ENCODE results near the gene ZBTB1.
"Not testable (repeated sequence)": the region's sequence is repeated elsewhere in the genome, so short reads cannot be mapped to it uniquely, and the experiment has no call there.

Gene ZBTB1

DNA sequence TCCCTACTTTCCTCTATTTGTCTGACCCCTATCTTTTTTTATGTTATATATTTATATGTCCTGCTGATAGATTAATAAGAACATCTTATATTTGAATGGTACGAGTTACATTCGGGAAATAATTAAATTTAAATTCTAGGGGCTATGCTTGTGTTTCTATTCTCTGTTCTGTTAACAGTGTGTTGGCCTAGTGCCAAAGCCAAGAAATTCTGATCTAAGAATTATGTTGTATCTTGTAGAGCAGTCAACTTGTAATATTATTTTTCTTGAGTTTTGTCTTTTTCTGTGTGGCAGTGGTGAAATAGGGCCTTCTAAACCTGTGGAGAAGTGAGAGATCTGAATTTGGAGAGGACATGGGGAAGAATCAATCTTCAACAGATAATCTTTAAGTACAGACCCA is 27.0 kb downstream of the ZBTB1 start:
- DNase-seq (ENCODE audit: low spot score) = no peak

DNA sequence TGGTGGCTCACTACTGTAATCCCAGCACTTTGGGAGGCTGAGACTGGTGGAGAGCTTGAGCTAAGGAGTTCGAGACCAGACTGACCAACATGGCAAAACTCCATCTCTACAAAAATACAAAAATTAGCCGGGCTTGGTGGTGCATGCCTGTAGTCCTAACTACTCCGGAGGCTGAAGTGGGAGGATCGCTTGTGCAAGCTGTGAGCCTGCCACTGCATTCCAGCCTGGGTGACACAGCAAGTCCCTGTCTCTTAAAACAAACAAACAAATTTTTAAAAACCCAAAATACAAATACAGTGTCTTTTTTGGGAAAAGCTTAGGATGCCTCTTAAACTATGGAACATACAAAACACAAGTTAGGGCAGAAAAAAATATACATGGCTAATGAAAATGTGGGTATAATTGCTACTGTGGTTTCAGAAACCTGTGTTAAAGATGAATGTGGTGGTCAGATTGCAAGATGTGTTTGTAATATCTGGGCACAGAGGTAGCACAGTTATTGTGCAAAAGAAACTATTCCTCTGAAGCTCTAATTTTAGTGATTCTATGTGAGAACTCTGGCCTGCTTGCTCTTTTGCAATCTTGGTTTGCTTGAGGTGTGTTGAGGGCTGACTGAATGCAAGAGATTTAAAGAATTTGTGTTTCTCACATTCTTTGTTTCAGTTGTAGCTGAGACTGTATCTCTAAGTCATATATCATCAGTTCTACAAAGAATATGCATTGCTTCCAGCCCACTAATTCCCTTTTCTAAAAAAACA is 32.1 kb downstream of the ZBTB1 start:
- DNase-seq (ENCODE audit: low spot score) = no peak

DNA sequence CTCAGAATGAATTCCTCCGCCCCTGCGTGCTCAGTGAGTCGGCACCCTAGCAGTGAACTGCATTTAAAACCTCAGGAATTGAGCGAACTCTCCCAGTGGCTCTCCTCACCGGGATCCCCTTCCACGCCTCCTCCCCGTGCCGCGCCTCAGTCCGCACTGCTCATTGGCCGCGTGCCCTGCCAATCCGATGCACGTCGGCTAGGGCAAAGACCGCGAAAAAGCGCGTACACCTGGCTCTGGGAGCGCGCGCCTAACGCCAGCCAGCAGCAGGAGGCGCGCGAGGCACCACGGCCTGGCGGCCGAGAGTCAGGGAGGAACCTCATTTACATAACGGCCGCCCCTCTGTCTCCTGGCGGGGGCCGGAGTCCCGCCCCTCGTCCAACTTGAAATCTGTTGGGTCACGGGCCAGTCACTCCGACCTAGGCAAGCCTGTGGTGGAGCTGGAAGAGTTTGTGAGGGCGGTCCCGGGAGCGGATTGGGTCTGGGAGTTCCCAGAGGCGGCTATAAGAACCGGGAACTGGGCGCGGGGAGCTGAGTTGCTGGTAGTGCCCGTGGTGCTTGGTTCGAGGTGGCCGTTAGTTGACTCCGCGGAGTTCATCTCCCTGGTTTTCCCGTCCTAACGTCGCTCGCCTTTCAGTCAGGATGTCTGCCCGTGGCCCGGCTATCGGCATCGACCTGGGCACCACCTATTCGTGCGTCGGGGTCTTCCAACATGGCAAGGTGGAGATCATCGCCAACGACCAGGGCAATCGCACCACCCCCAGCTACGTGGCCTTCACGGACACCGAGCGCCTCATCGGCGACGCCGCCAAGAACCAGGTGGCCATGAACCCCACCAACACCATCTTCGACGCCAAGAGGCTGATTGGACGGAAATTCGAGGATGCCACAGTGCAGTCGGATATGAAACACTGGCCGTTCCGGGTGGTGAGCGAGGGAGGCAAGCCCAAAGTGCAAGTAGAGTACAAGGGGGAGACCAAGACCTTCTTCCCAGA is 35.9 kb downstream of the ZBTB1 start, which contains the start of gene HSPA2:
HSPA2 (plus strand) TSS at position 534 of the 995 bp plus-strand sequence; CDS start at position 643, 109 bp downstream.
- DNase-seq (ENCODE audit: low spot score) = peak; percentile 100

DNA sequence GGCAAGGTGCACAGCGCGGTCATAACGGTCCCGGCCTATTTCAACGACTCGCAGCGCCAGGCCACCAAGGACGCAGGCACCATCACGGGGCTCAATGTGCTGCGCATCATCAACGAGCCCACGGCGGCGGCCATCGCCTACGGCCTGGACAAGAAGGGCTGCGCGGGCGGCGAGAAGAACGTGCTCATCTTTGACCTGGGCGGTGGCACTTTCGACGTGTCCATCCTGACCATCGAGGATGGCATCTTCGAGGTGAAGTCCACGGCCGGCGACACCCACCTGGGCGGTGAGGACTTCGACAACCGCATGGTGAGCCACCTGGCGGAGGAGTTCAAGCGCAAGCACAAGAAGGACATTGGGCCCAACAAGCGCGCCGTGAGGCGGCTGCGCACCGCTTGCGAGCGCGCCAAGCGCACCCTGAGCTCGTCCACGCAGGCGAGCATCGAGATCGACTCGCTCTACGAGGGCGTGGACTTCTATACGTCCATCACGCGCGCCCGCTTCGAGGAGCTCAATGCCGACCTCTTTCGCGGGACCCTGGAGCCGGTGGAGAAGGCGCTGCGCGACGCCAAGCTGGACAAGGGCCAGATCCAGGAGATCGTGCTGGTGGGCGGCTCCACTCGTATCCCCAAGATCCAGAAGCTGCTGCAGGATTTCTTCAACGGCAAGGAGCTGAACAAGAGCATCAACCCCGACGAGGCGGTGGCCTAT is 36.8 kb downstream of the ZBTB1 start:
- DNase-seq (ENCODE audit: low spot score) = peak; percentile 41

DNA sequence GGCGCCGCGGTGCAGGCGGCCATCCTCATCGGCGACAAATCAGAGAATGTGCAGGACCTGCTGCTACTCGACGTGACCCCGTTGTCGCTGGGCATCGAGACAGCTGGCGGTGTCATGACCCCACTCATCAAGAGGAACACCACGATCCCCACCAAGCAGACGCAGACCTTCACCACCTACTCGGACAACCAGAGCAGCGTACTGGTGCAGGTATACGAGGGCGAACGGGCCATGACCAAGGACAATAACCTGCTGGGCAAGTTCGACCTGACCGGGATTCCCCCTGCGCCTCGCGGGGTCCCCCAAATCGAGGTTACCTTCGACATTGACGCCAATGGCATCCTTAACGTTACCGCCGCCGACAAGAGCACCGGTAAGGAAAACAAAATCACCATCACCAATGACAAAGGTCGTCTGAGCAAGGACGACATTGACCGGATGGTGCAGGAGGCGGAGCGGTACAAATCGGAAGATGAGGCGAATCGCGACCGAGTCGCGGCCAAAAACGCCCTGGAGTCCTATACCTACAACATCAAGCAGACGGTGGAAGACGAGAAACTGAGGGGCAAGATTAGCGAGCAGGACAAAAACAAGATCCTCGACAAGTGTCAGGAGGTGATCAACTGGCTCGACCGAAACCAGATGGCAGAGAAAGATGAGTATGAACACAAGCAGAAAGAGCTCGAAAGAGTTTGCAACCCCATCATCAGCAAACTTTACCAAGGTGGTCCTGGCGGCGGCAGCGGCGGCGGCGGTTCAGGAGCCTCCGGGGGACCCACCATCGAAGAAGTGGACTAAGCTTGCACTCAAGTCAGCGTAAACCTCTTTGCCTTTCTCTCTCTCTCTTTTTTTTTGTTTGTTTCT is 37.6 kb downstream of the ZBTB1 start:
- DNase-seq (ENCODE audit: low spot score) = peak; percentile 26

DNA sequence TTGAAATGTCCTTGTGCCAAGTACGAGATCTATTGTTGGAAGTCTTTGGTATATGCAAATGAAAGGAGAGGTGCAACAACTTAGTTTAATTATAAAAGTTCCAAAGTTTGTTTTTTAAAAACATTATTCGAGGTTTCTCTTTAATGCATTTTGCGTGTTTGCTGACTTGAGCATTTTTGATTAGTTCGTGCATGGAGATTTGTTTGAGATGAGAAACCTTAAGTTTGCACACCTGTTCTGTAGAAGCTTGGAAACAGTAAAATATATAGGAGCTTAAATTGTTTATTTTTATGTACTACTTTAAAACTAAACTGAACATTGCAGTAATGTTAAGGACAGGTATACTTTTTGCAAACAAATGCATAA is 38.2 kb downstream of the ZBTB1 start:
- DNase-seq (ENCODE audit: low spot score) = no peak

DNA sequence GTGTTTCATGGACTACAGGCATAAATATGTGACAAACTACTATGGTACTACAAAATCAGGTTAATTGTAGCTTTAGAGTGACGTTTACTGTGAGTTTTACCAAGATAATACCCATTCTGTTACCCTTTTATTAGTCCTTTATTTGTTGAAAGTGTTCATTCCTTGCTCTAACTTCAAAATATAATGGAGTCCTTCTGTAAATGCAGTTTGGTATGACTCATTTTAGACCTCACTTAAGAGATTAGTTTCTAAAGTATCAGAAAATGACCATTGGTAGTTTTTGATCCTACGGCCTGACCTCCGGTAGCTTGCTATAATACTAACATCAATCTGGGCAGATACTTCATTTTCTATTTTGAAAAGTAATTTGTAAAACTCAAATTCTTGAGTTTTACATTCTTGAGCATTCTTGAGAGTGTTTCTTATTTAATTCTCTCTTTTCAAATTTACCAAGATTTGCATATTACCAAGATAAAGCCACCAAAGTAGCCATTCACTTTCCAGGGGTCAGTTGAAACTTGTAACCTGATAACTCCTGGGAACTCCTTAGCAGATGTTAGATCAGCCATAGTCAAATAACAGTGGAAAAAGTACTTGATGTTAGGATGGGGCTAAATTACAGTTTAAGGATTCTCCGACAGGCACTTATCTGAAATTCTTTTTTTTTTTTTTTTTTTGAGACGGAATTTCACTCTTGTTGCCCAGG is 40.2 kb downstream of the ZBTB1 start:
- no peak for DNase-seq (ENCODE audit: low spot score)

DNA sequence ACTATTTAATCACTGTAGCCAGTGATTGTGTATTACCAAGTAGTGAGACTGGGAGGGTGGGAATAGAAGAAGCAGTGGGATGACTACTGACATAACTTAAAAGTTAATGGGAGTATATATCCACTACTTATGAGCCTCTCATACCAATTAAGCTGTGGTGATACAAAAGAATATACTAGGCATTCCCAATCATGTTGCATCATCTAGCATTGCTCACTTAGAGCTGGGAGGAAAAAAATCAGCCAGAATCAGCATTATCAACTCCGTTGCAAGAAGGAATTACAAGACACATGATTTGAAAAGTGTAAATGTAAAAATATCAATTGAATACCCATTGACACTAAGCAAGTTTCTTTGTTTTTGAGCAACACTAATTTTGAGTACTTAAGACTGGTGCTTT is 44.4 kb downstream of the ZBTB1 start:
- DNase-seq (ENCODE audit: low spot score) = no peak

DNA sequence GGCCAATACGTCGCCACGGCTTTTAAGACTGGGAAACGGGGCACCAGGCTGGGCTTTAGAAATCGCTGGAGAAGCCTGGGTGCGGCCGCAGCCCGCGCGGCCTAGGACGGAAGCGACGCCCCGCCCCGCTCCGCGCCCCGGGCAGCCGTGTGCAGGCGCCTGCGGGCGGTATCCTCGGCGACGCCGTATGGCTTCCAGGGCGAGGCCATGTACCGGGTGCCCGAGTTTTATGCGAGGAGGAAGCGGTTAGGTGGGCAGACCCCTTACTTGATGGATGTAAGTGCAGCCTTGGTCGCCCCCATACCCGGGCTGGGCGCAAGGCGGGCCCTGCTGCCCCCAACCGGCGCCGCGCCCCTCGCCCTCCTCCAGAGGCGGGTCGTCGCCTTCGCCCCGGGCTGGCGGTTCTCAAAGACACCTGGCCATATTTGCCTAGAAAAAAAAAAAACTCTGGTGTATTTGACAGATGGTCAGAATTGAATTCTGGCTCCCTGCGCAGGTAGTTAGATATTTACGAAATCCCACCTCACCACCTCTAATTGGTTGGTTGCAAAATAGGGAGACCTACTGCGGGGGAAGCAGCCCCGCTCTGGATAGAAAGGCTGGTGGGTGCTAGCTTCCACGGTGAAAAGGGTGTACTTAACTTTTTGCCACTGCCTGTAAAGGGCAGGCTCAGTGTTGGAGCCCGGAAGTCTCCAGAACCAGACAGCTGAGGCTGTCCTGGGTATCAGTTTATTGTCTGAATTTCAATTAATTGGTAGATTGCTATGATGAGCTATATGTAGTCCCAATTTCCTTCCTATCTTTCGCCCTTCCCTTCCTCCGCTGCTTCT is 45.4 kb downstream of the ZBTB1 start, which contains the start of gene PPP1R36:
PPP1R36 (plus strand) TSS at position 171 of the 830 bp plus-strand sequence; CDS start at position 208, 37 bp downstream.
- DNase-seq (ENCODE audit: low spot score) = peak; percentile 29

DNA sequence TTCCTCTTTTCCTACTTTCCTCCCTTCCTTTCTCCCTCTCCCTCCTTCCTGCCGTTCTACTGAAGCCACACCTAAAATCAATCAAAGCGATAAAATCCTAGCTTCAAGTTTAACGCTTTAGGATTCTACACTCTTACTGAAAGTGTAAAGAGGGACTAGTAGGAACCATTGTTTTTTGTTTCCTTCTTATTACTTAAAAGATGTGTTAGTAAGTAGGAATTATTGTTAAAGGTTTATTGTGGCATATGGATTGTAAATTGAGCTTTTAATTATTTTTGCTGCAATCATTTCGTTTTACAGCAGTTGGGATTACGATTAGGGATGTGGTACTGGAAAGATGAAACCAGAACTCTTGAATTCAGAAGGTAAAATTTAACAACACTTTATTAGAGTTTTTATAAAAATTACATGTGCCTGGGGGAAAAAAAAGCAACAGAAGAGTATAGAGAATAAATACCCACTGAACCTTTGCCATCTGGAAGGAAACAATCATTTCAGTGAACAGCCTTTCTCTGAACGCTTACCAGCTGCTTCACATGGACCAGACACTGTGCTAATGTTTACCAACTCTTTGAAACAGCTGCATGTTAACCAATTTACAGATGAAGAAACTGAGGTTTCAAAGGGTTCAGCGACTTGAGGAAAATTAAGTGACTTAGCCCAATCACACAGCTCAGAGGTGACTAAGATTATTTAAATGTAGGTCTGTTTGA is 46.2 kb downstream of the ZBTB1 start:
- peak; percentile 46 for DNase-seq (ENCODE audit: low spot score)

DNA sequence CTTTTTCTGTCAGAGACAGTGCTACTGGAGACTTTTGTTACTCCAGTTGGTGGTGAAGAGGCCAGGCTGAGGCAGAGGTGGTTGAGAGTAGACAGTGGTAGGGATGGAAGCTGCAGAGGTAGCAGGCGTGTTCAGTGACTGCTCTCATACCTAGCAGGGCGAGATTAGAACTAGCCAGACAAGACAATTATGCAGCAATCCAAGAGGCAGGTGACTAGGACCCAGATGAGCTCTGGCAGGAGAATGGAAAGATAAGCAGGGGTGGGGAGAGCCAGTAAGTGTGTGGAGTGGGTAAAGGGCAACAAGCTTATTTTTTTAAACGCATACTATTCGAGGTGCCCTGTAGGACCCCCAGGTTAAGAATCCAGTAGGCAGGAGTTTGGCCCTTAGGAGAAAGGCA is 50.0 kb downstream of the ZBTB1 start:
- DNase-seq (ENCODE audit: low spot score) = no peak

DNA sequence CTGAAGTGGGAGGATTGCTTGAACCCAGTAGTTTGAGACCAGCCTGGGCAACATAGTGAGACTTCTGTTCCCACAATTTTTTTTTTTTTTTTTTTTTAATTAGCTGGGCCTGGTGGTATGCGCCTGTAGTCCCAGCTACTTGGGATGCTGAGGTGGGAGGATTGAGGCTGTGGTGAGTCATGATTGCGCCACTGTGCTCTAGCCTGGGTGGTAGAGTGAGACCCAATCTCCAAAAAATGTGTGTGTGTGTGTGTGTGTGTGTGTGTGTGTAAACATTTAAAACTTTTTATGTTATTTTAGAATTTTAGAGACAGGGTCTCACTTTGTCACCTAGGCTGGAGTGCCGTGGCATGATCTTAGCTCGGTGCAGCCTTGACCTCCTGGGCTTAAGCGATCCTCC is 52.0 kb downstream of the ZBTB1 start:
- DNase-seq (ENCODE audit: low spot score) = no peak

DNA sequence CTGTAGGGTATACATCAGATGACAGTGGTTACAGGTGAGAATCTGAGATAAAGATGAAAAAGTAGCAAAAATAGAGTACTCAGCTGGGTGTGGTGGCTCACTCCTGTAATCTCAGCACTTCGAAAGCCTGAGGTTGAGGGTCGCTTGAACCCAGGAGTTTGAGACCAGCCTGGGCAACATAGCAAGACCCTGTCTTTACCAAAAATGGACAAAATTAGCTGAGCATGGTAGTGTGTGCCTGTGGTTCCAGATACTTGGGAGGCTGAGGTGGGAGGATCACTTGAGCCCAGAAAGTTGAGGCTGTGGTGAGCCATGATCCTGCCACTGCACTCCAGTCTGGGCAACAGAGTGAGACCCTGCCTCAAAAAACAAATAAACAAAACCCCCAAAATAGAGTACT is 53.6 kb downstream of the ZBTB1 start:
- DNase-seq (ENCODE audit: low spot score) = not testable (repeated sequence)

DNA sequence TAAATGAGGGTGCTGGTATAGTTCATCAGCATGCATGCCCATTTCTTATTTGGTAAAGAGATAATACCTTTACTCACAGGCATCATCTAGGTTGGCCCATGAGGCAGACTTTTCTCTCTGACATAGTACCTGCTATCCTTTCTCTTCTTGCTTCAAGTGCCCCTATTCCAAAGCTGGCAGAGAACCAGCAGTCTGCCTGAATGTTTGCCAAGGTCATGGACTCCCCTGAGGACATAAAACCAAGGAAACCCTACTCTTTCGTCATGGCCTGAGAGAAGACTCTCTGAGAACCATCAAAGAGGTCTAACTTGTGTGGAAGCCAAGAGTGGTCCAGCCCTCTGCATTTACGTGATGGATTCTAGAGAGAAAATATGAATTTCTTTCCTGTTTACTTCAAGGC is 57.1 kb downstream of the ZBTB1 start:
- DNase-seq (ENCODE audit: low spot score) = no peak

DNA sequence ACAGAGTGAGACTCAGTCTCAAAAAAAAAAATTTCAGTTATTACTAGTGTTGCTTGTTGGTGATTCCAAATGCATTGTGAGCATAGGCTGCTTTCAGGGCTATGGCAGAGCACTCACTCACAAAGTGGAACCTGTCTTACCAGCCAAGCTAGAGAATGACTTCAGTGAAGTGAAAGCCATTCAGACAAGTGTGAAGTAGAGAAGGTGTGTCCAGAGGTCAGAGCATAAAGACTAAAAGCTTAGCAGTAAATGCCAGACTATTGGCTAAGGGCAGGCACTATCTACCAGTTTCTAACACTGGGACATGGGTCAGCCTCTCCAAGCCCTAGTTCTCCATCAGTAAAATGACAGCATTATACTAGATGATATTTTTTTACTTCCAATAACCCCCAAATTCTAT is 57.9 kb downstream of the ZBTB1 start:
- no peak for DNase-seq (ENCODE audit: low spot score)

DNA sequence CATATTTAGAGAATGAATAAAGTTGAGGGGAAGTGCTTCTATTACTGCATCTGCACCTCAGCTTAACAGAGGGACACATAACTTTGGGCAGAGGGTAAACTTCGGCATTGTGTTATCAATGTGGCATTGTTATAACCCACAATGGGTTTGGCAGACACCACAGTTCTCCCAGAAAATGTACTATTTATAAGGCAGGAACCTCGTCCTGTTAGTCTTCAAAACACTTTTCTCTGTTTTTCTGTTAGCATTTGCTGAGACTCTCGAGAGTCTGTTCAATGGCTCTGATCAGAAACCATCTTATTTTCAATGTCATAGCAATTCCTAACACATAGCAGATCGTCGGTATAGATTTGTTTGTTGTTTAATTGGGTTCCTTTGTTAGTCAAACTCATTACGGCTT is 59.1 kb downstream of the ZBTB1 start:
- DNase-seq (ENCODE audit: low spot score) = peak; percentile 85

DNA sequence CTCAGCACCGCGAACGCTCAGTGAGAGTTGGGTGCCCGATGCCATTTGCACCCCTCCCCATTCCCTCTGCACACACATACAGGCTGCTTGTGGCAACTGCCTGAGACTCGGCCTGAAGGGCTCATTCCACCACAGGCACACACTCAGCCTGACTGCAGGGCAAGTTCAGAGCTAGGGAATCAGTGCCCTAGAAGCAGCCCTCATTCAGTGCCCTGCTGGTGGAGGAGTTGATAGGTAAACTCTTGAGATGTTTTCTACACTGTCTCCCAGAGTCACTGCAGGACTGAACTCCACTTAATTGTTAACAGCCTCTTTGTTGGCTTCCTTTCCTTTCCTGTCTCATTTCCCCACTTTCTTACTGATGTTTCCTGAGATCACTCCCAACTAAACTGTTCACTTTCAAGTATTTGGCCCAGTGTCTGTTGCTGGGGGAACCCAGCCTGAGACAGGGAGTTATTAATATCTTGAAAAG is 62.1 kb downstream of the ZBTB1 start:
- peak; percentile 68 for DNase-seq (ENCODE audit: low spot score)

DNA sequence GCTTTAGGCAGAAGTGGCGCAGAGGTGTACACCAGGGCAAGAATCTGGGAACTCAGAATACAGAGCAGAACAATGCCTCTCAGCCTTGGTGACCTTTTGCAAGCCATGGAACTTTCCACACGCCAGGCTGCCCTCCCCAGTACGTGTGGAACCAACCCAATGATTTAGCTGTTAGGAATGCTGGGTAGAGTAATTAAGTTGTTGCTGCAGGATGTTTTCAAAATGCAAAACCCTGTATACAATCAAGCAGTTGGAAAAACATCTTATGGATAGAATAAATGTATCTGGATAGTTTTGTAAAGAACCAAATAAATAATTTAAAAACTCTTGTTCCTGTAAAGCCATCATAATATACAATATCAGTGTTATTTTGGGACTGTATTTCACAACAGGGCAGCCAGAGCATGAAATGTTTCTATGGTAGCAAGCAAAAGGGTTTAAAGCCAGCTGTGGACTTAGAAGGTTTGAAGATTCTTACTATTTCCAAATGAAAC is 64.6 kb downstream of the ZBTB1 start:
- peak; percentile 87 for DNase-seq (ENCODE audit: low spot score)

DNA sequence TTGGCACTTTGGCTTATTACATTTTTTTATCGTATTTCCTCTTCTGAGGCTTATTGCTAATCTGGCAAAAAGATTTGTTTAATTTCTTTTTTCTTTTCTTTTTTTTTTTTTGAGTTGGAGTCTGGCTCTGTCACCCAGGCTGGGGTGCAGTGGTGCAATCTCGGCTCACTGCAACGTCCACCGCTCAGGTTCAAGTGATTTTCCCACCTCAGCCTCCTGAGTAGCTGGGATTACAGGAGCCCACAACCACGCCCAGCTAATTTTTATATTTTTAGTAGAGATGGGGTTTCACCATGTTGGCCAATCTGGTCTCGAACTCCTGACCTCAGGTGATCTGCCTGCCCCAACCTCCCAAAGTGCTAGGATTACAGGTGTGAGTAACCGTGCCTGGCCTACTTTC is 65.1 kb downstream of the ZBTB1 start:
- DNase-seq (ENCODE audit: low spot score) = not testable (repeated sequence)
